HUES48 (cell line): ENCODE measurements around the gene LRBA.

ENCODE experiments used
- H3K27ac ChIP-seq: one replicate; pipeline ENCODE4 v1.7.0; 2013; ENCODE audit warnings: low read depth, low read length, inconsistent platforms
- H3K27me3 ChIP-seq: 2 replicates; pipeline ENCODE4 v1.6.1; 2013; ENCODE audit warnings: mild to moderate bottlenecking, low read length; ENCODE audit not compliant: control insufficient read depth, insufficient read depth
- H3K36me3 ChIP-seq: 2 replicates; pipeline ENCODE4 v1.6.1; 2013; ENCODE audit warnings: low read length; ENCODE audit not compliant: control insufficient read depth, insufficient read depth
- H3K4me1 ChIP-seq: 2 replicates; pipeline ENCODE4 v1.6.1; 2013; ENCODE audit warnings: mild to moderate bottlenecking, low read length; ENCODE audit not compliant: control insufficient read depth, insufficient read depth
- H3K4me3 ChIP-seq: 2 replicates; pipeline ENCODE4 v1.5.1; 2013; ENCODE audit warnings: mild to moderate bottlenecking, low read depth, low read length
- H3K9ac ChIP-seq: 2 replicates; pipeline ENCODE4 v1.6.1; 2013; ENCODE audit warnings: mild to moderate bottlenecking, low read depth, low read length, moderate library complexity
- H3K9me3 ChIP-seq: 2 replicates; pipeline ENCODE4 v1.6.1; 2013; ENCODE audit warnings: low read length; ENCODE audit not compliant: control insufficient read depth, insufficient read depth

Gene LRBA

GRCh38 chr4:150814873-150815272 is 200.2 kb downstream of the LRBA start:
- Histone ChIP-seq H3K4me3 (no peak overlapping the region), H3K4me1 (no peaks in the 10 kb centered on the region), H3K36me3 (peaks cover 10% of the 10 kb centered on the region), H3K27ac (no peak overlapping the region), H3K27me3 (no peaks in the 10 kb centered on the region), H3K9ac (no peak overlapping the region), H3K9me3 (no peaks in the 10 kb centered on the region)

GRCh38 chr4:150805183-150806025 is 209.7 kb downstream of the LRBA start:
- H3K36me3 ChIP-seq = peaks cover 6% of the 10 kb centered on the region; the same call in 1 of the 2 replicates
- H3K9me3 ChIP-seq = no peaks in the 10 kb centered on the region
- H3K9ac ChIP-seq = no peak overlapping the region
- H3K4me3 ChIP-seq = no peak overlapping the region
- H3K4me1 ChIP-seq = no peaks in the 10 kb centered on the region
- no peak overlapping the region for H3K27ac ChIP-seq
- no peaks in the 10 kb centered on the region for H3K27me3 ChIP-seq

- no peak overlapping the region for H3K27ac ChIP-seq
These were observed 213.3 kb downstream of the LRBA start for GRCh38 chr4:150801833-150802232.

GRCh38 chr4:150799207-150799606 is 215.9 kb downstream of the LRBA start:
- Histone ChIP-seq H3K4me1 (peaks cover 4% of the 10 kb centered on the region; the same call in 1 of the 2 replicates), H3K9ac (no peak overlapping the region), H3K27me3 (no peaks in the 10 kb centered on the region), H3K27ac (no peak overlapping the region), H3K9me3 (no peaks in the 10 kb centered on the region), H3K4me3 (no peak overlapping the region), H3K36me3 (no peaks in the 10 kb centered on the region)

More at GRCh38 chr4:150801833-150802232, 213.3 kb downstream of the LRBA start:
- no peaks in the 10 kb centered on the region for H3K27me3 ChIP-seq
- peaks cover 6% of the 10 kb centered on the region; the same call in 1 of the 2 replicates for H3K36me3 ChIP-seq
- no peaks in the 10 kb centered on the region for H3K9me3 ChIP-seq
- no peak overlapping the region for H3K9ac ChIP-seq
- H3K4me3 ChIP-seq = no peak overlapping the region
- H3K4me1 ChIP-seq = peaks cover 4% of the 10 kb centered on the region; the same call in 1 of the 2 replicates

- Histone ChIP-seq H3K9me3 (no peaks in the 10 kb centered on the region), H3K27me3 (no peaks in the 10 kb centered on the region), H3K4me3 (no peak overlapping the region), H3K27ac (no peak overlapping the region), H3K4me1 (peaks cover 19% of the 10 kb centered on the region), H3K36me3 (no peaks in the 10 kb centered on the region), H3K9ac (no peak overlapping the region)
These were observed 220.4 kb downstream of the LRBA start for GRCh38 chr4:150794706-150795105.

- peak overlapping the region; percentile 64 for H3K27ac ChIP-seq
- H3K27me3 ChIP-seq = no peaks in the 10 kb centered on the region
- no peaks in the 10 kb centered on the region for H3K9me3 ChIP-seq
- no peak overlapping the region for H3K4me3 ChIP-seq
- H3K9ac ChIP-seq = no peak overlapping the region
- H3K4me1 ChIP-seq = peaks cover 20% of the 10 kb centered on the region
- H3K36me3 ChIP-seq = no peaks in the 10 kb centered on the region
These were observed 225.2 kb downstream of the LRBA start for GRCh38 chr4:150789864-150790263.

GRCh38 chr4:150784939-150785338 is 230.1 kb downstream of the LRBA start:
- no peak overlapping the region for H3K9ac ChIP-seq
- no peaks in the 10 kb centered on the region for H3K36me3 ChIP-seq
- H3K4me3 ChIP-seq = no peak overlapping the region
- H3K4me1 ChIP-seq = peaks cover 12% of the 10 kb centered on the region
- peak overlapping the region; percentile 12 for H3K27ac ChIP-seq
- no peaks in the 10 kb centered on the region for H3K9me3 ChIP-seq
- no peaks in the 10 kb centered on the region for H3K27me3 ChIP-seq

GRCh38 chr4:150784305-150784704 is 230.8 kb downstream of the LRBA start:
- H3K9me3 ChIP-seq = no peaks in the 10 kb centered on the region
- H3K27ac ChIP-seq = peak overlapping the region; percentile 12
- H3K4me1 ChIP-seq = peaks cover 8% of the 10 kb centered on the region
- H3K36me3 ChIP-seq = no peaks in the 10 kb centered on the region
- H3K27me3 ChIP-seq = no peaks in the 10 kb centered on the region
- H3K4me3 ChIP-seq = no peak overlapping the region
- no peak overlapping the region for H3K9ac ChIP-seq

GRCh38 chr4:150782921-150783320 is 232.2 kb downstream of the LRBA start:
- Histone ChIP-seq H3K27ac (no peak overlapping the region), H3K36me3 (no peaks in the 10 kb centered on the region), H3K27me3 (no peaks in the 10 kb centered on the region), H3K9me3 (no peaks in the 10 kb centered on the region), H3K4me1 (peaks cover 8% of the 10 kb centered on the region), H3K9ac (no peak overlapping the region), H3K4me3 (no peak overlapping the region)

- peaks cover 8% of the 10 kb centered on the region for H3K4me1 ChIP-seq
- H3K9me3 ChIP-seq = no peaks in the 10 kb centered on the region
- no peak overlapping the region for H3K9ac ChIP-seq
- no peak overlapping the region for H3K27ac ChIP-seq
- H3K27me3 ChIP-seq = no peaks in the 10 kb centered on the region
- H3K4me3 ChIP-seq = no peak overlapping the region
- no peaks in the 10 kb centered on the region for H3K36me3 ChIP-seq
These were observed 232.8 kb downstream of the LRBA start for GRCh38 chr4:150782311-150782710.

GRCh38 chr4:150781191-150781590 is 233.9 kb downstream of the LRBA start:
- H3K9me3 ChIP-seq = no peaks in the 10 kb centered on the region
- H3K4me1 ChIP-seq = peaks cover 8% of the 10 kb centered on the region
- H3K4me3 ChIP-seq = no peak overlapping the region
- H3K36me3 ChIP-seq = no peaks in the 10 kb centered on the region
- H3K27me3 ChIP-seq = no peaks in the 10 kb centered on the region
- H3K9ac ChIP-seq = no peak overlapping the region
- H3K27ac ChIP-seq = no peak overlapping the region
